H1 (cell line): Measurements from ENCODE around the gene GJC2. TPM values are rescaled to one million over a fixed set of nuclear protein-coding genes. Genes with fewer than 3 reads are reported as not detected.

Experiments
- CHD1 ChIP-seq: IDR thresholded peaks from 2 replicates; pipeline ENCODE4 v1.6.1; 2012; ENCODE audit warnings: low read depth, low read length, improper control_type of control experiment
- FOSL1 ChIP-seq: IDR thresholded peaks from 2 replicates; pipeline ENCODE4 v1.6.1; 2011; ENCODE audit warnings: mild to moderate bottlenecking, low read depth, low read length, moderate library complexity; ENCODE audit not compliant: insufficient read depth
- JUN ChIP-seq: IDR thresholded peaks from 2 replicates; pipeline ENCODE4 v1.6.1; 2011; ENCODE audit warnings: low read depth, mild to moderate bottlenecking, improper control_type of control experiment, low read length
- NANOG ChIP-seq: IDR thresholded peaks from 2 replicates; pipeline ENCODE4 v1.6.1; 2011; ENCODE audit warnings: low read length, low read depth, mild to moderate bottlenecking, inconsistent platforms; ENCODE audit not compliant: insufficient read depth, poor library complexity, severe bottlenecking
- SIRT6 ChIP-seq: IDR thresholded peaks from one replicate; pipeline ENCODE4 v1.7.1; 2012; ENCODE audit warnings: low read length, inconsistent platforms
- SIX5 ChIP-seq: IDR thresholded peaks from 2 replicates; pipeline ENCODE4 v1.6.1; 2011; ENCODE audit warnings: mild to moderate bottlenecking, low read depth, low read length
- polyA plus RNA-seq, 7 experiments: library from polyadenylated mRNA; depleted of rRNA in 3 of 7; stranded (reverse) in 5 of 7; unstranded in 2 of 7; fragments of >200 nt in 5 of 7; fragments of 200-250 nt in 2 of 7; gene quantifications; 1 replicate in 5 of 7; 2 replicates in 1 of 7; 4 replicates in 1 of 7; pipeline versions ENCODE4 v1.2.1 to v1.2.3, GENCODE V29; 2011 to 2013; ENCODE audit warnings: missing spikeins in 2 of 7, mixed read lengths in 2 of 7
- total RNA-seq: library from RNA; stranded (reverse); fragmentation: NEBNext Ultra II Directional; extraction: Animal tissue kit (Norgen Biotek cat#: 25700); gene quantifications from 2 replicates; pipeline ENCODE4 v1.2.1, GENCODE V29; 2021
- TF ChIP-seq, protein P1 (sequence below): fragments of 300-600 bp; sonication (generic); IDR thresholded peaks from 2 replicates; pipeline ENCODE4 v1.7.1; 2012; ENCODE audit warnings: low read length, moderate library complexity, mild to moderate bottlenecking, inconsistent platforms; ENCODE audit not compliant: insufficient replicate concordance
- TF ChIP-seq, protein P2 (sequence below): IDR thresholded peaks from 2 replicates; pipeline ENCODE4 v1.6.1; 2012; ENCODE audit warnings: low read length, inconsistent platforms

GJC2 gene
- total and polyA plus RNA-seq, 2 of the 8 experiments (the other 6 are each of a cell fraction or from before 2014, with no cell fraction given): 0.17 to 0.54 TPM

DNA sequence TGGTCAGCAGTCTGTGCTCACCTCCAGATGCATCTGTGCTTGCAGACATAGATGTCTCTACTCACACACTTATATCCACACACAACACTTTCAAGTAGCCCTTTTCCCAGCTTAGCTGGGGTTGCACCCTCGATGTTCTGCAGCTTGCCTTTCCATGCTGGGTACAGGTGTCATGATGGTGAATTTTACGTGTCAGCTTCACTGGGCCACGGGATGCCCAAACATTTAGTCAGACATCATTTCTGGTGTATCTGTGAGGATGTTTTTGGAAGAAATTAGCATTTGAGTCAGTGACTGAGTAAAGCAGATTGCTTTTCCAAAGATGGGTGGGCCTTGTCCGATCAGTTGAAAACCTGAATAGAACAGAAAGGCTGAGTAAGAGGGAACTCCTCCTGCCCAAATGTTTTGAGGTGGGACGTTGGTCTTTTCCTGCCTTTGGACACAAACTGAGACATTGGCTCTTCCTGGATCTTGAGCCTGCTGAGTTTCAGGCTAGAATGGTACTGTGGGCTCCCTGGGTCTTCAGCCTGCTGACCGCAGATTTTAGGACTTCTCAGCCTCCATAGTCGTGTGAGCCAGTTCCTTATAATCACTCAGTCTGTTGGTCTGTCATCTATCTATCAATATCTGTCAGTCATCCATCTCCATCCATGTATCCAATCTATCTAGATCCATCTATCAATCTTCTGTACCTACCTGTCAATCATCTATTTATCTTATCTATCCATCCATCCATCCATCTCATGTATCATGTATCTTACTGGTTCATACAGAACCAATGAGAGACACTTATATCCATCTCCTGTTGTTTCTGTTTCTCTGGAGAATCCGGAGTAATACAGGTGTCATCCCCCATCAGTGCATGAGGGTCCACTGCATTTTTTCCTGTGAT lies 45.4 kb downstream of the GJC2 start (continued):
- TF ChIP-seq, protein P1, sequence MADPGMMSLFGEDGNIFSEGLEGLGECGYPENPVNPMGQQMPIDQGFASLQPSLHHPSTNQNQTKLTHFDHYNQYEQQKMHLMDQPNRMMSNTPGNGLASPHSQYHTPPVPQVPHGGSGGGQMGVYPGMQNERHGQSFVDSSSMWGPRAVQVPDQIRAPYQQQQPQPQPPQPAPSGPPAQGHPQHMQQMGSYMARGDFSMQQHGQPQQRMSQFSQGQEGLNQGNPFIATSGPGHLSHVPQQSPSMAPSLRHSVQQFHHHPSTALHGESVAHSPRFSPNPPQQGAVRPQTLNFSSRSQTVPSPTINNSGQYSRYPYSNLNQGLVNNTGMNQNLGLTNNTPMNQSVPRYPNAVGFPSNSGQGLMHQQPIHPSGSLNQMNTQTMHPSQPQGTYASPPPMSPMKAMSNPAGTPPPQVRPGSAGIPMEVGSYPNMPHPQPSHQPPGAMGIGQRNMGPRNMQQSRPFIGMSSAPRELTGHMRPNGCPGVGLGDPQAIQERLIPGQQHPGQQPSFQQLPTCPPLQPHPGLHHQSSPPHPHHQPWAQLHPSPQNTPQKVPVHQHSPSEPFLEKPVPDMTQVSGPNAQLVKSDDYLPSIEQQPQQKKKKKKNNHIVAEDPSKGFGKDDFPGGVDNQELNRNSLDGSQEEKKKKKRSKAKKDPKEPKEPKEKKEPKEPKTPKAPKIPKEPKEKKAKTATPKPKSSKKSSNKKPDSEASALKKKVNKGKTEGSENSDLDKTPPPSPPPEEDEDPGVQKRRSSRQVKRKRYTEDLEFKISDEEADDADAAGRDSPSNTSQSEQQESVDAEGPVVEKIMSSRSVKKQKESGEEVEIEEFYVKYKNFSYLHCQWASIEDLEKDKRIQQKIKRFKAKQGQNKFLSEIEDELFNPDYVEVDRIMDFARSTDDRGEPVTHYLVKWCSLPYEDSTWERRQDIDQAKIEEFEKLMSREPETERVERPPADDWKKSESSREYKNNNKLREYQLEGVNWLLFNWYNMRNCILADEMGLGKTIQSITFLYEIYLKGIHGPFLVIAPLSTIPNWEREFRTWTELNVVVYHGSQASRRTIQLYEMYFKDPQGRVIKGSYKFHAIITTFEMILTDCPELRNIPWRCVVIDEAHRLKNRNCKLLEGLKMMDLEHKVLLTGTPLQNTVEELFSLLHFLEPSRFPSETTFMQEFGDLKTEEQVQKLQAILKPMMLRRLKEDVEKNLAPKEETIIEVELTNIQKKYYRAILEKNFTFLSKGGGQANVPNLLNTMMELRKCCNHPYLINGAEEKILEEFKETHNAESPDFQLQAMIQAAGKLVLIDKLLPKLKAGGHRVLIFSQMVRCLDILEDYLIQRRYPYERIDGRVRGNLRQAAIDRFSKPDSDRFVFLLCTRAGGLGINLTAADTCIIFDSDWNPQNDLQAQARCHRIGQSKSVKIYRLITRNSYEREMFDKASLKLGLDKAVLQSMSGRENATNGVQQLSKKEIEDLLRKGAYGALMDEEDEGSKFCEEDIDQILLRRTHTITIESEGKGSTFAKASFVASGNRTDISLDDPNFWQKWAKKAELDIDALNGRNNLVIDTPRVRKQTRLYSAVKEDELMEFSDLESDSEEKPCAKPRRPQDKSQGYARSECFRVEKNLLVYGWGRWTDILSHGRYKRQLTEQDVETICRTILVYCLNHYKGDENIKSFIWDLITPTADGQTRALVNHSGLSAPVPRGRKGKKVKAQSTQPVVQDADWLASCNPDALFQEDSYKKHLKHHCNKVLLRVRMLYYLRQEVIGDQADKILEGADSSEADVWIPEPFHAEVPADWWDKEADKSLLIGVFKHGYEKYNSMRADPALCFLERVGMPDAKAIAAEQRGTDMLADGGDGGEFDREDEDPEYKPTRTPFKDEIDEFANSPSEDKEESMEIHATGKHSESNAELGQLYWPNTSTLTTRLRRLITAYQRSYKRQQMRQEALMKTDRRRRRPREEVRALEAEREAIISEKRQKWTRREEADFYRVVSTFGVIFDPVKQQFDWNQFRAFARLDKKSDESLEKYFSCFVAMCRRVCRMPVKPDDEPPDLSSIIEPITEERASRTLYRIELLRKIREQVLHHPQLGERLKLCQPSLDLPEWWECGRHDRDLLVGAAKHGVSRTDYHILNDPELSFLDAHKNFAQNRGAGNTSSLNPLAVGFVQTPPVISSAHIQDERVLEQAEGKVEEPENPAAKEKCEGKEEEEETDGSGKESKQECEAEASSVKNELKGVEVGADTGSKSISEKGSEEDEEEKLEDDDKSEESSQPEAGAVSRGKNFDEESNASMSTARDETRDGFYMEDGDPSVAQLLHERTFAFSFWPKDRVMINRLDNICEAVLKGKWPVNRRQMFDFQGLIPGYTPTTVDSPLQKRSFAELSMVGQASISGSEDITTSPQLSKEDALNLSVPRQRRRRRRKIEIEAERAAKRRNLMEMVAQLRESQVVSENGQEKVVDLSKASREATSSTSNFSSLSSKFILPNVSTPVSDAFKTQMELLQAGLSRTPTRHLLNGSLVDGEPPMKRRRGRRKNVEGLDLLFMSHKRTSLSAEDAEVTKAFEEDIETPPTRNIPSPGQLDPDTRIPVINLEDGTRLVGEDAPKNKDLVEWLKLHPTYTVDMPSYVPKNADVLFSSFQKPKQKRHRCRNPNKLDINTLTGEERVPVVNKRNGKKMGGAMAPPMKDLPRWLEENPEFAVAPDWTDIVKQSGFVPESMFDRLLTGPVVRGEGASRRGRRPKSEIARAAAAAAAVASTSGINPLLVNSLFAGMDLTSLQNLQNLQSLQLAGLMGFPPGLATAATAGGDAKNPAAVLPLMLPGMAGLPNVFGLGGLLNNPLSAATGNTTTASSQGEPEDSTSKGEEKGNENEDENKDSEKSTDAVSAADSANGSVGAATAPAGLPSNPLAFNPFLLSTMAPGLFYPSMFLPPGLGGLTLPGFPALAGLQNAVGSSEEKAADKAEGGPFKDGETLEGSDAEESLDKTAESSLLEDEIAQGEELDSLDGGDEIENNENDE: no peak
- TF ChIP-seq SIX5: no peak
- TF ChIP-seq, protein P2, sequence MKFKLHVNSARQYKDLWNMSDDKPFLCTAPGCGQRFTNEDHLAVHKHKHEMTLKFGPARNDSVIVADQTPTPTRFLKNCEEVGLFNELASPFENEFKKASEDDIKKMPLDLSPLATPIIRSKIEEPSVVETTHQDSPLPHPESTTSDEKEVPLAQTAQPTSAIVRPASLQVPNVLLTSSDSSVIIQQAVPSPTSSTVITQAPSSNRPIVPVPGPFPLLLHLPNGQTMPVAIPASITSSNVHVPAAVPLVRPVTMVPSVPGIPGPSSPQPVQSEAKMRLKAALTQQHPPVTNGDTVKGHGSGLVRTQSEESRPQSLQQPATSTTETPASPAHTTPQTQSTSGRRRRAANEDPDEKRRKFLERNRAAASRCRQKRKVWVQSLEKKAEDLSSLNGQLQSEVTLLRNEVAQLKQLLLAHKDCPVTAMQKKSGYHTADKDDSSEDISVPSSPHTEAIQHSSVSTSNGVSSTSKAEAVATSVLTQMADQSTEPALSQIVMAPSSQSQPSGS: no peak
- no peak for TF ChIP-seq SIRT6
- no peak for TF ChIP-seq CHD1
- TF ChIP-seq JUN: no peak
- no peak for TF ChIP-seq FOSL1
- no peak for TF ChIP-seq NANOG
- TF ChIP-seq, all 59 proteins: peak for 0
